SK-N-SH treated with all-trans-retinoic acid at 6 μM for 48 hours (cell line): ENCODE data around the gene ADGB.

Experiments
- ATAC-seq: fragments of 200-7000 bp; cut with Tn5 transposase; 3 replicates; pipeline ENCODE4 v1.9.1; 2020; ENCODE audit warnings: mild to moderate bottlenecking, moderate library complexity
- ARNTL ChIP-seq: fragments of 450-650 bp; formaldehyde crosslinking; IDR thresholded peaks from 2 replicates; pipeline ENCODE4 v1.5.0; 2020; ENCODE audit warnings: low read depth, mild to moderate bottlenecking, moderate library complexity, borderline replicate concordance
- BACH2 ChIP-seq: fragments of 250-450 bp; sonication (Bioruptor Pico); IDR thresholded peaks from 2 replicates; pipeline ENCODE4 v1.9.0; 2021; ENCODE audit warnings: mild to moderate bottlenecking, borderline replicate concordance
- CSDC2 ChIP-seq: fragments of 250-450 bp; sonication (Bioruptor Pico); IDR thresholded peaks from 2 replicates; pipeline ENCODE4 v1.5.0; 2020; ENCODE audit warnings: mild to moderate bottlenecking, moderate library complexity
- ESRRG ChIP-seq: fragments of 250-450 bp; sonication (Bioruptor Pico); IDR thresholded peaks from 2 replicates; pipeline ENCODE4 v1.6.1; 2021; ENCODE audit warnings: mild to moderate bottlenecking
- GLIS3 ChIP-seq: fragments of 250-450 bp; sonication (Bioruptor Pico); IDR thresholded peaks from 2 replicates; pipeline ENCODE4 v1.5.0; 2020; ENCODE audit warnings: mild to moderate bottlenecking, moderate library complexity
- ISL1 ChIP-seq: fragments of 250-450 bp; sonication (Bioruptor Pico); IDR thresholded peaks from 2 replicates; pipeline ENCODE4 v2.1.2; 2022; ENCODE audit warnings: mild to moderate bottlenecking, moderate library complexity
- OSR1 ChIP-seq: fragments of 250-450 bp; sonication (Bioruptor Pico); IDR thresholded peaks from 2 replicates; pipeline ENCODE4 v1.8.0; 2022; ENCODE audit warnings: moderate library complexity, mild to moderate bottlenecking, inconsistent platforms
- RARB ChIP-seq: fragments of 250-450 bp; sonication (Bioruptor Pico); IDR thresholded peaks from 2 replicates; pipeline ENCODE4 v1.8.0; 2021; ENCODE audit warnings: mild to moderate bottlenecking, moderate library complexity
- SNAI2 ChIP-seq: fragments of 250-450 bp; sonication (Bioruptor Pico); IDR thresholded peaks from 2 replicates; pipeline ENCODE4 v1.5.0; 2020; ENCODE audit warnings: mild to moderate bottlenecking, moderate library complexity
- TCF4 ChIP-seq: fragments of 250-450 bp; sonication (Bioruptor Pico); IDR thresholded peaks from 2 replicates; pipeline ENCODE4 v1.8.0; 2021; ENCODE audit warnings: mild to moderate bottlenecking, moderate library complexity, borderline replicate concordance
- TOX ChIP-seq: fragments of 250-450 bp; sonication (Bioruptor Pico); IDR thresholded peaks from 2 replicates; pipeline ENCODE4 v1.8.0; 2021; ENCODE audit warnings: mild to moderate bottlenecking, moderate library complexity, borderline replicate concordance
- ZC3H10 ChIP-seq: fragments of 250-450 bp; sonication (Bioruptor Pico); IDR thresholded peaks from 2 replicates; pipeline ENCODE4 v1.5.1; 2021; ENCODE audit warnings: mild to moderate bottlenecking, moderate library complexity
- ZFP30 ChIP-seq: fragments of 450-650 bp; formaldehyde crosslinking; IDR thresholded peaks from 2 replicates; pipeline ENCODE4 v1.5.0; 2022; ENCODE audit warnings: mild to moderate bottlenecking, moderate library complexity
- ZNF565 ChIP-seq: fragments of 450-650 bp; formaldehyde crosslinking; conservative IDR thresholded peaks from 2 replicates; pipeline ENCODE4 v1.5.0; 2020; ENCODE audit warnings: low read depth, mild to moderate bottlenecking, moderate library complexity
- ZNF70 ChIP-seq: fragments of 450-650 bp; formaldehyde crosslinking; IDR thresholded peaks from 2 replicates; pipeline ENCODE4 v1.5.0; 2020; ENCODE audit warnings: mild to moderate bottlenecking, moderate library complexity
- ZNF8 ChIP-seq: fragments of 450-650 bp; formaldehyde crosslinking; IDR thresholded peaks from 2 replicates; pipeline ENCODE4 v1.5.0; 2020; ENCODE audit warnings: mild to moderate bottlenecking, moderate library complexity
- TF ChIP-seq, protein P1 (sequence below): fragments of 250-450 bp; sonication (Bioruptor Pico); IDR thresholded peaks from 2 replicates; pipeline ENCODE4 v1.8.0; 2021; ENCODE audit warnings: low read depth, mild to moderate bottlenecking, moderate library complexity, borderline replicate concordance
- TF ChIP-seq, protein P2 (sequence below): fragments of 250-450 bp; sonication (Bioruptor Pico); IDR thresholded peaks from 2 replicates; pipeline ENCODE4 v1.5.0; 2020; ENCODE audit warnings: mild to moderate bottlenecking, moderate library complexity
- TF ChIP-seq, protein P3 (sequence below): fragments of 250-450 bp; sonication (Bioruptor Pico); IDR thresholded peaks from 2 replicates; pipeline ENCODE4 v1.5.1; 2021; ENCODE audit warnings: mild to moderate bottlenecking, moderate library complexity
- TF ChIP-seq, protein P4 (sequence below): fragments of 250-450 bp; sonication (Bioruptor Pico); IDR thresholded peaks from 2 replicates; pipeline ENCODE4 v1.5.1; 2020; ENCODE audit warnings: low read depth, mild to moderate bottlenecking, moderate library complexity

The ADGB gene

DNA sequence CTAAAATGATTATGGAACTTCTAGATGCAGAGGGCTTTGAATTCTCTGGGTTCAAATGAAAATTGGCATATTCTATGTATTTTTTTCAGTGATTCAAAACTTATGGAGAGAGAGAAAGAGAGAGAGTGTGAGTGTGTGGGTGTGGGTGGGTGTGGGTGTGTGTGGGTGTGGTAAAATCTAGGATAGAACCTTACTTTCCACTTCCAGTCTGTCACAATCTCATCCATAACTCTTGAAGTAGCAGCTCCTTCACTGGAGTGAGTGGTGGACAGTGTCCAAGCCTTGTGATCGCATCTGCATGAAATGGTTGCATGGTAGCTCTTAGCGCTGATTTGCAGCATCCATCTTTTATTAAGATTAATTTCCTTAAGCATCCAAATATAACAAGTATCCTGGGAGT is 37.7 kb downstream of the ADGB start:
- TF ChIP-seq ZC3H10 (CRISPR knock-in tag) (no peak), ARNTL (CRISPR knock-in tag) (no peak), SNAI2 (CRISPR knock-in tag) (no peak), ESRRG (no peak), ISL1 (no peak), ZNF565 (CRISPR knock-in tag) (no peak), ZNF70 (CRISPR knock-in tag) (no peak)
- TF ChIP-seq, protein P1, sequence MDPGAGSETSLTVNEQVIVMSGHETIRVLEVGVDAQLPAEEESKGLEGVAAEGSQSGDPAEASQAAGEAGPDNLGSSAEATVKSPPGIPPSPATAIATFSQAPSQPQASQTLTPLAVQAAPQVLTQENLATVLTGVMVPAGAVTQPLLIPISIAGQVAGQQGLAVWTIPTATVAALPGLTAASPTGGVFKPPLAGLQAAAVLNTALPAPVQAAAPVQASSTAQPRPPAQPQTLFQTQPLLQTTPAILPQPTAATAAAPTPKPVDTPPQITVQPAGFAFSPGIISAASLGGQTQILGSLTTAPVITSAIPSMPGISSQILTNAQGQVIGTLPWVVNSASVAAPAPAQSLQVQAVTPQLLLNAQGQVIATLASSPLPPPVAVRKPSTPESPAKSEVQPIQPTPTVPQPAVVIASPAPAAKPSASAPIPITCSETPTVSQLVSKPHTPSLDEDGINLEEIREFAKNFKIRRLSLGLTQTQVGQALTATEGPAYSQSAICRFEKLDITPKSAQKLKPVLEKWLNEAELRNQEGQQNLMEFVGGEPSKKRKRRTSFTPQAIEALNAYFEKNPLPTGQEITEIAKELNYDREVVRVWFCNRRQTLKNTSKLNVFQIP (CRISPR knock-in tag) = no peak
- ATAC-seq = no peak

DNA sequence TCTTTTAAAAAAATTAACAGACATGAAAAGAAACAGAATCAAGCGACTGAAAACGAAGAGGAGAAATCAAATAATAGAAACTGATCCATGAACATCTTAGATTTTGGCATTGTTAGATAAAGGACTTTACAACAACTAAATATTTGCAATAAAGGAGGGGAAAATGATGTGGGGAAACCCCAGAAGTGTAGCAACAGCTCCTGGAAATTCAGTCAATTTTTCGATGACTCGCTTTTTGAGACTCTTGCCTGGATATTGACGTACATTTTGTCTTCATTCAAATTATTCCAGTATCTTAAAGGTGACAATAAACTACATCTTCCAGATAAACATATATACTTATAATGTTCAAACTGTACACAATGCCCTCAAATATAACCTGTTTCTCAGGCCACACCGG is 44.1 kb downstream of the ADGB start:
- no peak for ATAC-seq
- TF ChIP-seq BACH2 (CRISPR knock-in tag) (no peak), ZNF565 (CRISPR knock-in tag) (no peak)

DNA sequence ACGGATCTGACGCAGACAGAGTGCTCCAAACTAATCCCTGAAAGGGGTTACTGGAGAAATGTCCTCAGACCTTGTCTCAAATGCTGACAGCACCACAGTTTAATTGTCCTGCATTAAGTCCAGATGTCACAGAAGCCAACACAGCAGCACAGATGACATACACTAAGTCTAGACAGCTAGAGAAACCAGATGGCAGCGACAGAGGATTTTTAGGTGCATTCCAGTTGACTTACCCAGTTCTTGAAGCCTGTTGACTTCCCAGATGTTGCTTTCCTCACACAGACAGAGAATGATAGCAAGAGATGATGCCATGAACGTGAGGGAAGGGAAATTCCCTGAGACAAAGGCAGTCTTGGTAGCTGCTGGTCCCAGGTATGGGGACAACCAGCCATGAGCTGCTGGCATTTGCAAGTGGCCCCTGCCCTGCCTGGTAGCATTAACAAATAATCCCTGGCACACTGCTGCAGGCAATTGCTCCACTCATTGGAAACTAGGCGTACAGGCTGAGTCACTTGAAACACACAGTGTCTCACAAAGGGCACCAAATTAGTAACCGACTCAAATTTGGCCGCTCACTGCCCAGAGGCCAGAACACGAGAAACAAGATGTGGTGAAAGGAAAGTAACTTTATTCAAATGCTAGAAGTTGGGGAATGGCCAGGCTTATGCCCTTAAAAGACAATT is 52.2 kb downstream of the ADGB start:
- TF ChIP-seq BACH2 (CRISPR knock-in tag) (no peak), TCF4 (peak; percentile 76; the same call in 1 of the 2 replicates), RARB (CRISPR knock-in tag) (no peak), ZNF565 (CRISPR knock-in tag) (no peak)
- TF ChIP-seq, protein P2, sequence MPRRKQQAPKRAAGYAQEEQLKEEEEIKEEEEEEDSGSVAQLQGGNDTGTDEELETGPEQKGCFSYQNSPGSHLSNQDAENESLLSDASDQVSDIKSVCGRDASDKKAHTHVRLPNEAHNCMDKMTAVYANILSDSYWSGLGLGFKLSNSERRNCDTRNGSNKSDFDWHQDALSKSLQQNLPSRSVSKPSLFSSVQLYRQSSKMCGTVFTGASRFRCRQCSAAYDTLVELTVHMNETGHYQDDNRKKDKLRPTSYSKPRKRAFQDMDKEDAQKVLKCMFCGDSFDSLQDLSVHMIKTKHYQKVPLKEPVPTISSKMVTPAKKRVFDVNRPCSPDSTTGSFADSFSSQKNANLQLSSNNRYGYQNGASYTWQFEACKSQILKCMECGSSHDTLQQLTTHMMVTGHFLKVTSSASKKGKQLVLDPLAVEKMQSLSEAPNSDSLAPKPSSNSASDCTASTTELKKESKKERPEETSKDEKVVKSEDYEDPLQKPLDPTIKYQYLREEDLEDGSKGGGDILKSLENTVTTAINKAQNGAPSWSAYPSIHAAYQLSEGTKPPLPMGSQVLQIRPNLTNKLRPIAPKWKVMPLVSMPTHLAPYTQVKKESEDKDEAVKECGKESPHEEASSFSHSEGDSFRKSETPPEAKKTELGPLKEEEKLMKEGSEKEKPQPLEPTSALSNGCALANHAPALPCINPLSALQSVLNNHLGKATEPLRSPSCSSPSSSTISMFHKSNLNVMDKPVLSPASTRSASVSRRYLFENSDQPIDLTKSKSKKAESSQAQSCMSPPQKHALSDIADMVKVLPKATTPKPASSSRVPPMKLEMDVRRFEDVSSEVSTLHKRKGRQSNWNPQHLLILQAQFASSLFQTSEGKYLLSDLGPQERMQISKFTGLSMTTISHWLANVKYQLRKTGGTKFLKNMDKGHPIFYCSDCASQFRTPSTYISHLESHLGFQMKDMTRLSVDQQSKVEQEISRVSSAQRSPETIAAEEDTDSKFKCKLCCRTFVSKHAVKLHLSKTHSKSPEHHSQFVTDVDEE = peak; percentile 75
- ATAC-seq = peak; percentile 72

DNA sequence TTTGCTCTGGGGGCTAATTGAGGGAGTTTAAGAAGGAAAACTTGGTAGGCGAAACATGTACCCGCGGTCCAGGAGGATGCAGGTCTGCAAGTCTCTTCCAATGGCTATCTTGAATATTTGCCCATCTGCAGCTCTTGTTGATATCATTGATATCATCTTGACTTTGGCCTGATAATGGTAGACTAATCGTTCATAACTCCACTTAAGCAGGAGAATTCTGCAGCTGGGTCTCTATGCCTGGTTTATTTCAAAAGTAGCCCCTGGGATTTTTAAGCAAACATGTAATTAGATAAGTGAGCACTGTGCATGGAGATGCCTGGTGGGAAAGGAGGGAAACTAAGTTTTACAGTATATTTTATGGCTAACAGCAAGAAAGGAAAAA is 52.7 kb downstream of the ADGB start:
- no peak for TF ChIP-seq CSDC2 (CRISPR knock-in tag)
- TF ChIP-seq BACH2 (CRISPR knock-in tag) = no peak
- TF ChIP-seq, protein P3, sequence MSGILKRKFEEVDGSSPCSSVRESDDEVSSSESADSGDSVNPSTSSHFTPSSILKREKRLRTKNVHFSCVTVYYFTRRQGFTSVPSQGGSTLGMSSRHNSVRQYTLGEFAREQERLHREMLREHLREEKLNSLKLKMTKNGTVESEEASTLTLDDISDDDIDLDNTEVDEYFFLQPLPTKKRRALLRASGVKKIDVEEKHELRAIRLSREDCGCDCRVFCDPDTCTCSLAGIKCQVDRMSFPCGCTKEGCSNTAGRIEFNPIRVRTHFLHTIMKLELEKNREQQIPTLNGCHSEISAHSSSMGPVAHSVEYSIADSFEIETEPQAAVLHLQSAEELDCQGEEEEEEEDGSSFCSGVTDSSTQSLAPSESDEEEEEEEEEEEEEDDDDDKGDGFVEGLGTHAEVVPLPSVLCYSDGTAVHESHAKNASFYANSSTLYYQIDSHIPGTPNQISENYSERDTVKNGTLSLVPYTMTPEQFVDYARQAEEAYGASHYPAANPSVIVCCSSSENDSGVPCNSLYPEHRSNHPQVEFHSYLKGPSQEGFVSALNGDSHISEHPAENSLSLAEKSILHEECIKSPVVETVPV (CRISPR knock-in tag) = no peak
- TF ChIP-seq, protein P4, sequence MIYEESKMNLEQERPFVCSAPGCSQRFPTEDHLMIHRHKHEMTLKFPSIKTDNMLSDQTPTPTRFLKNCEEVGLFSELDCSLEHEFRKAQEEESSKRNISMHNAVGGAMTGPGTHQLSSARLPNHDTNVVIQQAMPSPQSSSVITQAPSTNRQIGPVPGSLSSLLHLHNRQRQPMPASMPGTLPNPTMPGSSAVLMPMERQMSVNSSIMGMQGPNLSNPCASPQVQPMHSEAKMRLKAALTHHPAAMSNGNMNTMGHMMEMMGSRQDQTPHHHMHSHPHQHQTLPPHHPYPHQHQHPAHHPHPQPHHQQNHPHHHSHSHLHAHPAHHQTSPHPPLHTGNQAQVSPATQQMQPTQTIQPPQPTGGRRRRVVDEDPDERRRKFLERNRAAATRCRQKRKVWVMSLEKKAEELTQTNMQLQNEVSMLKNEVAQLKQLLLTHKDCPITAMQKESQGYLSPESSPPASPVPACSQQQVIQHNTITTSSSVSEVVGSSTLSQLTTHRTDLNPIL (CRISPR knock-in tag) = peak; percentile 14; the same call in 1 of the 2 replicates
- TF ChIP-seq TCF4 = peak; percentile 94; the same call in 1 of the 2 replicates
- TF ChIP-seq, protein P2 = peak; percentile 88
- TF ChIP-seq ISL1 = peak; percentile 68
- TF ChIP-seq ZC3H10 (CRISPR knock-in tag) = no peak
- TF ChIP-seq ZFP30 (CRISPR knock-in tag) = no peak
- TF ChIP-seq ZNF70 (CRISPR knock-in tag) = no peak
- TF ChIP-seq, protein P1 (CRISPR knock-in tag) = no peak
- peak; percentile 78 for TF ChIP-seq ESRRG
- TF ChIP-seq SNAI2 (CRISPR knock-in tag) = no peak
- no peak for TF ChIP-seq OSR1 (CRISPR knock-in tag)
- no peak for TF ChIP-seq TOX (CRISPR knock-in tag)
- TF ChIP-seq RARB (CRISPR knock-in tag) = no peak
- no peak for TF ChIP-seq GLIS3 (CRISPR knock-in tag)
- TF ChIP-seq ARNTL (CRISPR knock-in tag) = no peak
- TF ChIP-seq ZNF8 (CRISPR knock-in tag) = 0 out of 2 replicates have a peak, but pooled peaks have one; percentile 28
- no peak; the same call in 2 of the 3 replicates for ATAC-seq
